PC-9 (cell line): ENCODE measurements around the gene SH3TC1. TPM values are rescaled to one million over a fixed set of nuclear protein-coding genes. Genes with fewer than 3 reads are reported as not detected.
A peak's percentile ranks its signal among the peaks of the same experiment; 100 is the strongest.

Experiments used
- BruUV-seq: library from RNA; stranded (reverse); fragments of 400-500 nt; replicated peaks from 2 replicates; lab custom pipeline; 2021; lab: Mats Ljungman, UMichigan
- CTCF ChIA-PET: fragments of 300-600 bp; sonication (Branson Sonifier 250); formaldehyde crosslinking; loops from one replicate; lab custom pipeline; 2022; ENCODE audit warnings: antibody characterized with exemption; lab: Charles Lee
- POLR2A ChIA-PET: fragments of 300-600 bp; sonication (Branson Sonifier 250); formaldehyde crosslinking; loops from one replicate; lab custom pipeline; 2022; ENCODE audit warnings: antibody characterized with exemption; ENCODE audit not compliant: unreplicated experiment; lab: Charles Lee
- DNase-seq, 2 experiments: peaks; one replicate each; pipeline versions ENCODE4 v3.0.0 to v3.0.0-alpha.2; 2015 to 2022; ENCODE audit warnings: mixed read lengths in 1 of 2
- H2AFZ ChIP-seq: fragments of 200-600 bp; sonication (generic); 2 replicates; pipeline ENCODE4 v1.8.1; 2017; ENCODE audit warnings: antibody characterized with exemption
- H3F3A ChIP-seq: fragments of 200-600 bp; sonication (generic); 2 replicates; pipeline ENCODE4 v1.8.1; 2017; ENCODE audit warnings: antibody characterized with exemption, mild to moderate bottlenecking, low read depth; ENCODE audit not compliant: insufficient read depth
- H3K27ac ChIP-seq: fragments of 200-600 bp; sonication (generic); 2 replicates; pipeline ENCODE4 v1.6.1; 2016; ENCODE audit warnings: mixed run types
- H3K27me3 ChIP-seq: fragments of 200-600 bp; sonication (generic); 2 replicates; pipeline ENCODE4 v1.6.1; 2016; ENCODE audit warnings: low read depth, mixed run types; ENCODE audit not compliant: insufficient read depth
- H3K36me3 ChIP-seq: fragments of 200-600 bp; sonication (generic); 2 replicates; pipeline ENCODE4 v1.6.1; 2016; ENCODE audit warnings: low read depth, mixed run types
- H3K4me1 ChIP-seq: fragments of 200-600 bp; sonication (generic); replicated peaks from 2 replicates; pipeline ENCODE4 v1.6.1; 2016; ENCODE audit warnings: mixed run types; ENCODE audit not compliant: insufficient read depth
- H3K4me2 ChIP-seq: fragments of 200-600 bp; sonication (generic); 2 replicates; pipeline ENCODE4 v1.6.1; 2017; ENCODE audit warnings: mixed run types
- H3K4me3 ChIP-seq: fragments of 200-600 bp; sonication (generic); 2 replicates; pipeline ENCODE4 v1.6.1; 2016; ENCODE audit warnings: mixed run types
- H3K79me2 ChIP-seq: fragments of 200-600 bp; sonication (generic); 2 replicates; pipeline ENCODE4 v1.6.1; 2017; ENCODE audit warnings: low read depth, mixed run types
- H3K9me2 ChIP-seq: fragments of 200-600 bp; sonication (generic); 2 replicates; pipeline ENCODE4 v1.8.1; 2017; ENCODE audit warnings: mild to moderate bottlenecking; ENCODE audit not compliant: insufficient read depth
- H3K9me3 ChIP-seq: fragments of 200-600 bp; sonication (generic); 2 replicates; pipeline ENCODE4 v1.8.1; 2016; ENCODE audit warnings: low read depth; ENCODE audit not compliant: insufficient read depth
- H4K20me1 ChIP-seq: fragments of 200-600 bp; sonication (generic); 2 replicates; pipeline ENCODE4 v1.8.1; 2017; ENCODE audit not compliant: insufficient read depth
- EZH2 ChIP-seq: fragments of 200-600 bp; sonication (generic); IDR thresholded peaks from 2 replicates; pipeline ENCODE4 v1.8.0; 2017; ENCODE audit warnings: antibody characterized with exemption, low read depth
- intact Hi-C: fragments of 100-400 bp; cut with micrococcal nuclease; formaldehyde crosslinking; loops from one replicate; pipeline ENCODE4 v1.10.0; 2022; ENCODE audit not compliant: unreplicated experiment
- total RNA-seq: library from RNA; stranded (reverse); gene quantifications from 2 replicates; pipeline ENCODE4 v1.2.3, GENCODE V29; 2021
- TF ChIP-seq, protein P1 (sequence below): fragments of 200-600 bp; sonication (generic); conservative IDR thresholded peaks from 2 replicates; pipeline ENCODE4 v1.6.1; 2017; ENCODE audit warnings: mixed run types, antibody characterized with exemption, mild to moderate bottlenecking, moderate library complexity

SH3TC1 gene
- total RNA-seq, 1 experiment from 2014 or later: 5.2 TPM

- no TSS peak for BruUV-seq
- H3K9me2 ChIP-seq: no peaks in the 10 kb centered on the region
These were observed 28.2 kb downstream of the SH3TC1 start for GRCh38 chr4:8227201-8227770.

GRCh38 chr4:8227771-8228318 is 28.8 kb downstream of the SH3TC1 start:
- Histone ChIP-seq H3K4me1 (peaks cover 13% of the 10 kb centered on the region), H3F3A (no peaks in the 10 kb centered on the region), H3K27me3 (no peaks in the 10 kb centered on the region), H2AFZ (no peak overlapping the region), H3K4me2 (no peak overlapping the region), H3K4me3 (no peak overlapping the region), H3K9me3 (no peaks in the 10 kb centered on the region), H3K9me2 (no peaks in the 10 kb centered on the region), H3K79me2 (no peaks in the 10 kb centered on the region), H4K20me1 (no peaks in the 10 kb centered on the region), H3K27ac (peak overlapping the region; percentile 26; the same call in 1 of the 2 replicates), H3K36me3 (no peaks in the 10 kb centered on the region)
- intact Hi-C loops: loop anchor here (2.0 kb wide), 1 partner anchor 45 kb away; no protein-coding TSS in a partner anchor
- POLR2A ChIA-PET: no interaction called here
- no peak for DNase-seq
- no TSS peak for BruUV-seq
- CTCF ChIA-PET: interaction anchor here (0.7 to 0.9 kb wide), 2 partner anchors 51 to 911 kb away, joined by 4 to 10 read pairs; no protein-coding TSS in a partner anchor
- TF ChIP-seq, protein P1, sequence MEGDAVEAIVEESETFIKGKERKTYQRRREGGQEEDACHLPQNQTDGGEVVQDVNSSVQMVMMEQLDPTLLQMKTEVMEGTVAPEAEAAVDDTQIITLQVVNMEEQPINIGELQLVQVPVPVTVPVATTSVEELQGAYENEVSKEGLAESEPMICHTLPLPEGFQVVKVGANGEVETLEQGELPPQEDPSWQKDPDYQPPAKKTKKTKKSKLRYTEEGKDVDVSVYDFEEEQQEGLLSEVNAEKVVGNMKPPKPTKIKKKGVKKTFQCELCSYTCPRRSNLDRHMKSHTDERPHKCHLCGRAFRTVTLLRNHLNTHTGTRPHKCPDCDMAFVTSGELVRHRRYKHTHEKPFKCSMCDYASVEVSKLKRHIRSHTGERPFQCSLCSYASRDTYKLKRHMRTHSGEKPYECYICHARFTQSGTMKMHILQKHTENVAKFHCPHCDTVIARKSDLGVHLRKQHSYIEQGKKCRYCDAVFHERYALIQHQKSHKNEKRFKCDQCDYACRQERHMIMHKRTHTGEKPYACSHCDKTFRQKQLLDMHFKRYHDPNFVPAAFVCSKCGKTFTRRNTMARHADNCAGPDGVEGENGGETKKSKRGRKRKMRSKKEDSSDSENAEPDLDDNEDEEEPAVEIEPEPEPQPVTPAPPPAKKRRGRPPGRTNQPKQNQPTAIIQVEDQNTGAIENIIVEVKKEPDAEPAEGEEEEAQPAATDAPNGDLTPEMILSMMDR: no peak
- TF ChIP-seq EZH2: no peak

More at GRCh38 chr4:8227201-8227770, 28.2 kb downstream of the SH3TC1 start:
- Histone ChIP-seq H3K79me2 (no peaks in the 10 kb centered on the region), H3K36me3 (no peaks in the 10 kb centered on the region), H3K9me3 (no peaks in the 10 kb centered on the region), H3K27ac (no peak overlapping the region), H3K4me1 (peaks cover 13% of the 10 kb centered on the region), H2AFZ (no peak overlapping the region), H3F3A (no peaks in the 10 kb centered on the region), H3K4me2 (no peak overlapping the region), H3K4me3 (no peak overlapping the region), H4K20me1 (no peaks in the 10 kb centered on the region), H3K27me3 (no peaks in the 10 kb centered on the region)
- TF ChIP-seq, protein P1: no peak
- no peak for TF ChIP-seq EZH2
- ChIA-PET CTCF (no interaction called here), POLR2A (no interaction called here)
- intact Hi-C loops: no loop called here
- no peak for DNase-seq

- H3K9me3 ChIP-seq: no peaks in the 10 kb centered on the region
- DNase-seq: peak; percentile 57 to 70
- no peaks in the 10 kb centered on the region for H3K27me3 ChIP-seq
- H4K20me1 ChIP-seq: no peaks in the 10 kb centered on the region
- H3K4me2 ChIP-seq: peak overlapping the region; percentile 31; the same call in 1 of the 2 replicates
- POLR2A ChIA-PET: interaction anchor here (0.6 to 0.8 kb wide), 2 partner anchors 45 to 912 kb away, joined by 4 read pairs; no protein-coding TSS in a partner anchor
- intact Hi-C loops: loop anchor here (2.0 kb wide), 1 partner anchor 46 kb away; no protein-coding TSS in a partner anchor
- CTCF ChIA-PET: interaction anchor here (0.7 to 0.9 kb wide), 2 partner anchors 52 to 910 kb away, joined by 4 to 10 read pairs; no protein-coding TSS in a partner anchor
- H3F3A ChIP-seq: no peaks in the 10 kb centered on the region
- no peak overlapping the region for H2AFZ ChIP-seq
- BruUV-seq: no TSS peak
- H3K4me3 ChIP-seq: no peak overlapping the region
- H3K9me2 ChIP-seq: no peaks in the 10 kb centered on the region
- peaks cover 13% of the 10 kb centered on the region for H3K4me1 ChIP-seq
- TF ChIP-seq, protein P1: no peak
- TF ChIP-seq EZH2: no peak
- H3K27ac ChIP-seq: peak overlapping the region; percentile 26; the same call in 1 of the 2 replicates
- no peaks in the 10 kb centered on the region for H3K79me2 ChIP-seq
- H3K36me3 ChIP-seq: no peaks in the 10 kb centered on the region
These were observed 29.5 kb downstream of the SH3TC1 start for GRCh38 chr4:8228319-8229250.
